CD14-positive monocyte (primary cell): ENCODE measurements around the gene IFNE. TPM values are rescaled to one million over a fixed set of nuclear protein-coding genes. Genes with fewer than 3 reads are reported as not detected.

Experiments used
- DNase-seq, 3 donors: peaks; one replicate each; pipeline ENCODE4 v3.0.0-alpha.2; 2011 to 2022
- H2AFZ ChIP-seq: 2 replicates; pipeline ENCODE4 v1.6.0; 2012; ENCODE audit warnings: mild to moderate bottlenecking, low read depth, low read length, inconsistent platforms; ENCODE audit not compliant: insufficient read depth, poor library complexity, severe bottlenecking
- H3K27ac ChIP-seq, 2 donors: 1 replicate in 1 of 2; 2 replicates in 1 of 2; pipeline ENCODE4 v1.5.1; 2012 to 2013; ENCODE audit warnings: low read length in 2 of 2, control low read depth in 1 of 2, inconsistent platforms in 1 of 2, low read depth in 1 of 2, mild to moderate bottlenecking in 1 of 2
- H3K27me3 ChIP-seq, 2 donors: one replicate each; pipeline versions ENCODE4 v1.6.0 to v1.6.1; 2011 to 2013; ENCODE audit warnings: low read length in 2 of 2; ENCODE audit not compliant: control insufficient read depth in 2 of 2, insufficient read depth in 2 of 2
- H3K36me3 ChIP-seq, 2 donors: replicated peaks in 1 of 2; 1 replicate in 1 of 2; 2 replicates in 1 of 2; pipeline versions ENCODE4 v1.5.1 to v1.6.1; 2012 to 2013; ENCODE audit warnings: low read length in 2 of 2, control low read depth in 1 of 2, inconsistent platforms in 1 of 2, mild to moderate bottlenecking in 1 of 2; ENCODE audit not compliant: insufficient read depth in 2 of 2, control insufficient read depth in 1 of 2
- H3K4me1 ChIP-seq, 2 donors: 1 replicate in 1 of 2; 2 replicates in 1 of 2; pipeline versions ENCODE4 v1.5.1 to v1.6.1; 2012 to 2013; ENCODE audit warnings: low read length in 2 of 2, control low read depth in 1 of 2, inconsistent platforms in 1 of 2, mild to moderate bottlenecking in 1 of 2, moderate library complexity in 1 of 2; ENCODE audit not compliant: insufficient read depth in 2 of 2, control insufficient read depth in 1 of 2
- H3K4me2 ChIP-seq: replicated peaks from 2 replicates; pipeline ENCODE3; 2012; ENCODE audit warnings: low read length, moderate library complexity, mild to moderate bottlenecking; ENCODE audit not compliant: poor library complexity, severe bottlenecking; ENCODE audit errors: extremely low read depth
- H3K4me3 ChIP-seq, 3 experiments: fragments of 200-600 bp in 1 of 3; sonication (generic) in 1 of 3; replicated peaks in 1 of 3; 1 replicate in 2 of 3; 2 replicates in 1 of 3; pipeline ENCODE4 v1.5.1; 2011 to 2013; ENCODE audit warnings: low read length in 3 of 3, mild to moderate bottlenecking in 3 of 3, control low read depth in 2 of 3, low read depth in 2 of 3, inconsistent platforms in 1 of 3, moderate library complexity in 1 of 3
- H3K79me2 ChIP-seq: 2 replicates; pipeline ENCODE4 v1.6.0; 2012; ENCODE audit warnings: mild to moderate bottlenecking, control low read depth, inconsistent platforms, low read length, moderate library complexity; ENCODE audit not compliant: insufficient read depth
- H3K9ac ChIP-seq: 2 replicates; pipeline ENCODE4 v1.6.0; 2017; ENCODE audit warnings: low read length, mild to moderate bottlenecking; ENCODE audit not compliant: insufficient read depth, poor library complexity, severe bottlenecking
- H3K9me3 ChIP-seq, 2 donors: replicated peaks in 1 of 2; 1 replicate in 1 of 2; 2 replicates in 1 of 2; pipeline versions ENCODE4 v1.5.1 to v1.6.1; 2012 to 2013; ENCODE audit warnings: low read length in 2 of 2, control low read depth in 1 of 2; ENCODE audit not compliant: control insufficient read depth in 1 of 2, insufficient read depth in 1 of 2
- H4K20me1 ChIP-seq: 2 replicates; pipeline ENCODE4 v1.6.0; 2012; ENCODE audit warnings: mild to moderate bottlenecking, low read length, control low read depth, moderate library complexity; ENCODE audit not compliant: insufficient read depth
- H3K27ac Mint-ChIP-seq, 7 donors: one replicate each; pipeline ENCODE4 v1.8.0; 2020; ENCODE audit warnings: mild to moderate bottlenecking in 7 of 7, mixed read lengths in 7 of 7, moderate library complexity in 6 of 7, inconsistent platforms in 2 of 7
- H3K27me3 Mint-ChIP-seq, 3 donors: one replicate each; pipeline ENCODE4 v1.8.0; 2021 to 2022; ENCODE audit warnings: low read depth in 3 of 3, mild to moderate bottlenecking in 3 of 3, mixed read lengths in 3 of 3, moderate library complexity in 3 of 3, inconsistent platforms in 1 of 3
- H3K36me3 Mint-ChIP-seq, 2 donors: one replicate each; pipeline ENCODE4 v1.8.0; 2020; ENCODE audit warnings: mixed read lengths in 2 of 2, inconsistent platforms in 1 of 2, mild to moderate bottlenecking in 1 of 2
- H3K4me1 Mint-ChIP-seq: one replicate; pipeline ENCODE4 v1.8.0; 2020; ENCODE audit warnings: mild to moderate bottlenecking, mixed read lengths
- H3K4me3 Mint-ChIP-seq, 2 donors: one replicate each; pipeline ENCODE4 v1.8.0; 2020; ENCODE audit warnings: mild to moderate bottlenecking in 2 of 2, mixed read lengths in 2 of 2, moderate library complexity in 1 of 2
- H3K9me3 Mint-ChIP-seq, 7 donors: one replicate each; pipeline ENCODE4 v1.8.0; 2020 to 2022; ENCODE audit warnings: mixed read lengths in 7 of 7, mild to moderate bottlenecking in 6 of 7, moderate library complexity in 6 of 7, inconsistent platforms in 2 of 7
- WGBS: methylation state at CpG from one replicate; pipeline ENCODE4 v1.1.5; 2013; ENCODE audit warnings: missing lambda C conversion rate; ENCODE audit not compliant: insufficient coverage; 5-methylcytosine and 5-hydroxymethylcytosine counted together
- intact Hi-C, 2 donors: fragments of 100-400 bp; cut with micrococcal nuclease; formaldehyde crosslinking; loops; one replicate each; pipeline versions ENCODE4 v1.15.0 to v1.15.1; 2023
- polyA plus RNA-seq, 3 donors: library from polyadenylated mRNA; depleted of rRNA in 1 of 3; unstranded in 2 of 3; stranded (reverse) in 1 of 3; fragments of 300-500 nt in 2 of 3; fragments of >200 nt in 1 of 3; fragmentation: Illumina TruSeq in 2 of 3; gene quantifications; 1 replicate in 2 of 3; 2 replicates in 1 of 3; pipeline ENCODE4 v1.2.3, GENCODE V29; 2012 to 2021
- TF ChIP-seq, protein P1 (sequence below): fragments of 200-600 bp; IDR thresholded peaks from one replicate; pipeline ENCODE4 v1.8.0; 2022; ENCODE audit warnings: antibody characterized with exemption, mild to moderate bottlenecking

Gene IFNE
- polyA plus RNA-seq, 3 donors = not detected

- Histone ChIP-seq H3K27me3 (peaks cover 0 to 3% of the 10 kb centered on the region in 2 donors), H3K36me3 (no peaks in the 10 kb centered on the region), H3K79me2 (no peaks in the 10 kb centered on the region), H3K9ac (no peak overlapping the region), H3K4me1 (no peaks in the 10 kb centered on the region), H2AFZ (no peak overlapping the region), H3K9me3 (no peaks in the 10 kb centered on the region), H3K4me2 (no peak overlapping the region), H3K4me3 (no peak overlapping the region), H3K27ac (no peak overlapping the region), H4K20me1 (no peaks in the 10 kb centered on the region)
- 100% methylated on average over 1 of the region's 4 CpGs for WGBS
- H3K27me3 Mint-ChIP-seq = peaks cover 4 to 6% (median 6%) of the 10 kb centered on the region in 3 donors
- H3K9me3 Mint-ChIP-seq = peaks cover 0 to 4% (median 0%) of the 10 kb centered on the region in 7 donors
- TF ChIP-seq, protein P1, sequence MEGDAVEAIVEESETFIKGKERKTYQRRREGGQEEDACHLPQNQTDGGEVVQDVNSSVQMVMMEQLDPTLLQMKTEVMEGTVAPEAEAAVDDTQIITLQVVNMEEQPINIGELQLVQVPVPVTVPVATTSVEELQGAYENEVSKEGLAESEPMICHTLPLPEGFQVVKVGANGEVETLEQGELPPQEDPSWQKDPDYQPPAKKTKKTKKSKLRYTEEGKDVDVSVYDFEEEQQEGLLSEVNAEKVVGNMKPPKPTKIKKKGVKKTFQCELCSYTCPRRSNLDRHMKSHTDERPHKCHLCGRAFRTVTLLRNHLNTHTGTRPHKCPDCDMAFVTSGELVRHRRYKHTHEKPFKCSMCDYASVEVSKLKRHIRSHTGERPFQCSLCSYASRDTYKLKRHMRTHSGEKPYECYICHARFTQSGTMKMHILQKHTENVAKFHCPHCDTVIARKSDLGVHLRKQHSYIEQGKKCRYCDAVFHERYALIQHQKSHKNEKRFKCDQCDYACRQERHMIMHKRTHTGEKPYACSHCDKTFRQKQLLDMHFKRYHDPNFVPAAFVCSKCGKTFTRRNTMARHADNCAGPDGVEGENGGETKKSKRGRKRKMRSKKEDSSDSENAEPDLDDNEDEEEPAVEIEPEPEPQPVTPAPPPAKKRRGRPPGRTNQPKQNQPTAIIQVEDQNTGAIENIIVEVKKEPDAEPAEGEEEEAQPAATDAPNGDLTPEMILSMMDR = no peak
- no peak overlapping the region for H3K27ac Mint-ChIP-seq
- H3K4me3 Mint-ChIP-seq = no peak overlapping the region
- DNase-seq = no peak
- no peaks in the 10 kb centered on the region for H3K36me3 Mint-ChIP-seq
- no peaks in the 10 kb centered on the region for H3K4me1 Mint-ChIP-seq
- intact Hi-C loops = no loop called here
Observed at GRCh38 chr9:21522348-21522747, 40.2 kb upstream of the IFNE start.

DNA sequence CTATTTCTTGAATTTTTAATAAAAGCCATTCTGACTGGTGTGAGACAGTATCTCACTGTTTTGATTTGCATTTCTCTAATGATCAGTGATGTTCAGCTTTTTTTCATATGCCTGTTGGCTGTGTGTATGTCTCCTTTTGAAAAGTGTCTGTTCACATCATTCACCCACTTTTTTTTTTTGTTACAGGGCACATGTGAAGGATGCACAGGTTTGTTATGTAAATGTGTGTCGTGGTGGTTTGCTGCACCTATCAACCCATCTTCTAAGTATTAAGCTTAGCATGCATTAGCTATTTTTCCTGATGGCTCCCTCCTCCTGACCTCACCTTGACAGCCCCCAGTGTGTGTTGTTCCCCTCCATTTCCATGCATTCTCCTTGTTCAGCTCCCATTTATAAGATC is 39.3 kb upstream of the IFNE start:
- Histone ChIP-seq H3K9ac (no peak overlapping the region), H2AFZ (no peak overlapping the region), H3K4me3 (no peak overlapping the region), H4K20me1 (no peaks in the 10 kb centered on the region), H3K36me3 (no peaks in the 10 kb centered on the region), H3K4me2 (no peak overlapping the region), H3K4me1 (no peaks in the 10 kb centered on the region), H3K79me2 (no peaks in the 10 kb centered on the region), H3K27ac (no peak overlapping the region), H3K9me3 (no peaks in the 10 kb centered on the region), H3K27me3 (peaks cover 0 to 3% of the 10 kb centered on the region in 2 donors)
- Mint-ChIP-seq H3K9me3 (peaks cover 0 to 4% (median 0%) of the 10 kb centered on the region in 7 donors), H3K27ac (no peak overlapping the region), H3K4me3 (peak overlapping the region in 1 of 2 donors; percentile 1), H3K36me3 (no peaks in the 10 kb centered on the region), H3K27me3 (peaks cover 4 to 6% (median 6%) of the 10 kb centered on the region in 3 donors), H3K4me1 (no peaks in the 10 kb centered on the region)
- DNase-seq = no peak
- intact Hi-C loops = no loop called here
- TF ChIP-seq, protein P1 = no peak
- WGBS = no CpG with 5 or more reads among the region's 1 CpG
